22Rv1 (cell line): Measurements from ENCODE around the gene PARD3B.

ENCODE experiments used
- CTCF ChIP-seq: fragments of 450-650 bp; IDR thresholded peaks from 2 replicates; pipeline ENCODE4 v1.5.1; 2017; ENCODE audit warnings: mild to moderate bottlenecking
- ZFX ChIP-seq: fragments of 450-650 bp; IDR thresholded peaks from 2 replicates; pipeline ENCODE4 v1.6.1; 2017; ENCODE audit warnings: antibody characterized with exemption, borderline replicate concordance

- TF ChIP-seq CTCF (no peak), ZFX (no peak)
Observed at GRCh38 chr2:205579335-205579734, 1034.1 kb downstream of the PARD3B start.
